Fibroblast of peridontal ligament (primary cell): ENCODE results near the gene NT5C3B.
"Not testable (repeated sequence)": the region's sequence is repeated elsewhere in the genome, so short reads cannot be mapped to it uniquely, and the experiment has no call there.

ENCODE experiments used
- DNase-seq: peaks from one replicate; pipeline ENCODE4 v3.0.0-alpha.2; 2010; ENCODE audit errors: extremely low read depth

Gene NT5C3B

GRCh38 chr17:41835800-41836549, at the start of gene NT5C3B:
TSS of gene NT5C3B (minus strand) at chr17:41836232. CDS start at chr17:41836193, 39 bp downstream.
- DNase-seq: no peak

GRCh38 chr17:41885733-41886132, 49.7 kb upstream of the NT5C3B start:
- DNase-seq: no peak

GRCh38 chr17:41882756-41883155, 46.7 kb upstream of the NT5C3B start:
- no peak for DNase-seq

GRCh38 chr17:41880130-41880529, 44.1 kb upstream of the NT5C3B start:
- DNase-seq: no peak

- DNase-seq: not testable (repeated sequence)
Observed at GRCh38 chr17:41874293-41874670, 38.2 kb upstream of the NT5C3B start.

GRCh38 chr17:41873559-41874292, 37.7 kb upstream of the NT5C3B start:
- no peak for DNase-seq

- no peak for DNase-seq
Observed at GRCh38 chr17:41871789-41872188, 35.8 kb upstream of the NT5C3B start.

GRCh38 chr17:41870627-41871026, 34.6 kb upstream of the NT5C3B start:
- DNase-seq: no peak

- no peak for DNase-seq
Observed at GRCh38 chr17:41870097-41870496, 34.1 kb upstream of the NT5C3B start.

GRCh38 chr17:41869426-41869825, 33.4 kb upstream of the NT5C3B start:
- no peak for DNase-seq

GRCh38 chr17:41868568-41868967, 32.5 kb upstream of the NT5C3B start:
- DNase-seq: no peak

- no peak for DNase-seq
Observed at GRCh38 chr17:41865596-41865893, 29.5 kb upstream of the NT5C3B start.

- peak; percentile 82 for DNase-seq
Observed at GRCh38 chr17:41864836-41865595, 29.0 kb upstream of the NT5C3B start, which contains the start of gene KLHL11. TSS of gene KLHL11 (minus strand) at chr17:41865423. CDS start at chr17:41865370, 53 bp downstream.

- peak; percentile 27 for DNase-seq
Observed at GRCh38 chr17:41864498-41864835, 28.4 kb upstream of the NT5C3B start.

GRCh38 chr17:41863074-41863848, 27.2 kb upstream of the NT5C3B start:
- no peak for DNase-seq

- no peak for DNase-seq
Observed at GRCh38 chr17:41860254-41860931, 24.4 kb upstream of the NT5C3B start.

- not testable (repeated sequence) for DNase-seq
Observed at GRCh38 chr17:41851382-41851781, 15.3 kb upstream of the NT5C3B start.

GRCh38 chr17:41849251-41849990, 13.4 kb upstream of the NT5C3B start:
- no peak for DNase-seq

GRCh38 chr17:41848788-41849187, 12.8 kb upstream of the NT5C3B start:
- peak; percentile 56 for DNase-seq

GRCh38 chr17:41844971-41845370, 8.9 kb upstream of the NT5C3B start:
- DNase-seq: no peak

GRCh38 chr17:41840781-41841180, 4.7 kb upstream of the NT5C3B start:
- DNase-seq: not testable (repeated sequence)
